DMS53 (cell line): Measurements from ENCODE around the gene MEIS1.

ENCODE experiments used
- DNase-seq: peaks from one replicate; lab custom pipeline; 2025; lab: John Stamatoyannopoulos, UW

Gene MEIS1

DNA sequence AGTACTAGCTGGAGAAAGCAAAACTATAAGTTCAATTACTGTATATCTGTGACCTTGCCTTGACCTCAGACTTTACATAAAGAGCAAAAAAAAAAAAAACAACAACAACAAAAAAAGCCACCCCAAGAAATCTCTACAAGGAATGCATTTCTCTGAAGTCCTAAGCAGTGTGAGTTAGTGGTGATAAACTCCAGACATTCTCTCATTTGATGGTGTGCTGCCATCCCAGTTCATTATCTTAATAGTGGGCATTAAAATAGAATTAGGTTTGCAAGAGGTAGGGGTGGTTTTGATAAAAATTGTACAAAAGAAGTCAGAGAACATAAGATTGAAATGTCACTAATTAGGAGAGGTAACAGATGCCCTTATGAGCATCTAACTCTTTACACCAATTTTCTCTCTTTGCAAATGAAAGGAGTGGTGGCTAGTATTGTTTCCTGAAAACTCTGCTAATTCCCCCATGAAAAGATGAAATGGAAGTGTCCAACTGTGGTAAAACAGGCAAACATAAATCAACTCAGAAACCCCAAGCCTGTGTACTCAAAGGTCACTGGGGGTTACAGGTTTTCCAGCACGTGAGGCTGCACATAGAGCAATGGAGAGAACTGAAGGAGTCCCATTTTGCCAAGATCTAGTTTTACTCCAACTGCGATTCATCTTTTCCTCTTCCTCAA lies 131.9 kb downstream of the MEIS1 start:
- no peak for DNase-seq

DNA sequence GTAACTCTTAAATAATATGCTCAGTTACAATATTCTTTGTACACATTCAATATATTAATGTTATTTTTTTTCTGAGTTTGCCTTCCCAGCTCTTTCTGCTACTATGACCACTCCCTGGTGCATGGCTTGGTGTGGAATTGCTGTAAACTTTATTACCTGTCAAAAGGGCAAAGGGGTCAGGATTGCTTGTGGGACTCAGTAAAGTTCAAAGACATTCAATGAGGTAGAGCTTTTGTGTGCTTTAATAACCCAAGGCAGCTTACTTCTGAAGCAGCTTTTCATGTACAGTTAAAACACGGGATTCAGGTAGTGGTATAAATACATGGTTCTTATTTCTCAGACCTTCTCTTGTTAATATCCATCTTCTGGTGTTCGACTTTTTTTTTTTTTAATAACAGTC lies 132.8 kb downstream of the MEIS1 start:
- DNase-seq: no peak

DNA sequence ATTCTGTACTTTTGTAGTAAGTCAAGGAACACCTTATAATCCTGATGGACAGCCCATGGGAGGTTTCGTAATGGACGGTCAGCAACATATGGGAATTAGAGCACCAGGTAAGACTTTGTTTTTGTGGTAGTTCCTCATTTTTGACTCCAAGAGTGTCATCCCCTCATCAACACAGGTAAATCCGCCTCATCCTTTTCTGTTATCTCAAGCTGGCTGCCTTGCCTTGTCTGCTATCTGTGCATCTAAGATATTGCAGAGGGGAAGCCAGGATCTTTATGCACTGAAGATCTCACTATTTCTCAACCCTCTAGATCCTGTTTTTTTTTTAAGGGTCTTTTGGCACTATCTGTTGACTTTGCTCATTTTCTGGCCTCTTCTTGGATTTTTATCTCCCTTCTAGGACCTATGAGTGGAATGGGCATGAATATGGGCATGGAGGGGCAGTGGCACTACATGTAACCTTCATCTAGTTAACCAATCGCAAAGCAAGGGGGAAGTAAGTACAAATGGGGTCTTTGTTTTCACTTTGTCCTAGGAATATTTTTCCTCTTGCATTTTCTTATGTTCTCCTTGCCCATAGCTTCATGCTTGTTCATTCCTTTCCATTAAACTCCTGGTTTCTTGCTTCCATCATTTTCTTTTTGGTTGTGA lies 133.8 kb downstream of the MEIS1 start:
- DNase-seq: no peak

DNA sequence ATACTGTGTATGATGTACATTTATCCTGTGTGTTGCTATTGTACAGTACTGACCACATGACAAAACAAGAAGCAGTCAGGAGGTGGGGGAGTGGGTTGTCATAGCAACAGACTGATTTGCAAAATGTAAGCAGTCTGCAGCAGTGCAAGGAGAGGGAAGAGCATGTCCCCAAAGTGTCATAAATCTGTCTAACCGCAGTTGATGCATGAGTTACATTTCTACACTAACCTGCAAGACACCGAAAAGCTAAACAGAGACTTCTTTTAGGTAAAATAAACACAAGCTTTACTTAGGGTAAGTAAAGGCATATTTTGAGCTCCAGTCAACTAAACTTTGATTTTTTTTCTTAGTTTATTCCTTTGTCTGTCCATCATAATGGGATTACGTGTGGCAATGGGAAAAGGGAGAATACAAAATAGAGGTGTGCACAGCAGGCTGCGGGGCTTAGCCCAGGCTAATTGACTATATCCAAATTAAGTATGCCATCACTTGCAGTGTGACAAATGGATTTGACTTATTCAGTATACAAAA lies 134.5 kb downstream of the MEIS1 start:
- peak; percentile 40 for DNase-seq

DNA sequence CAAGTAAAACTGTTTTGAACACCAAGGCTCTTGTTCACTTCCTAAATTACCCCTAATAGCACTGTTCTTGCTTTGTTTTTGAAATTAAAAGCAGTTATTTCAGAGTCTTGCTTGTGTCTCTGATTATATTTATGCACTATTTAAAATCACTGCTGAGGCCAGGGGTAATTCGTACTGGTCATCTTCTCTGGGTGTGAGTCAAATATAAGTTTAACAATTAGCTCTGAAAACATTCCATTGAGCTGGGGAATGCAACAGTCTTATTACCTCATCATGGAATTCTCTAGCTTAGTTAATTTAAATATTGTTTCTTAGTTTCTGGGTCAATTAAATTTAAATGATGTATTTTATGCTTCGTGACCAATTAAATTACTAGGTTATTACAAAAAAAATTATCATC lies 135.0 kb downstream of the MEIS1 start:
- no peak for DNase-seq

DNA sequence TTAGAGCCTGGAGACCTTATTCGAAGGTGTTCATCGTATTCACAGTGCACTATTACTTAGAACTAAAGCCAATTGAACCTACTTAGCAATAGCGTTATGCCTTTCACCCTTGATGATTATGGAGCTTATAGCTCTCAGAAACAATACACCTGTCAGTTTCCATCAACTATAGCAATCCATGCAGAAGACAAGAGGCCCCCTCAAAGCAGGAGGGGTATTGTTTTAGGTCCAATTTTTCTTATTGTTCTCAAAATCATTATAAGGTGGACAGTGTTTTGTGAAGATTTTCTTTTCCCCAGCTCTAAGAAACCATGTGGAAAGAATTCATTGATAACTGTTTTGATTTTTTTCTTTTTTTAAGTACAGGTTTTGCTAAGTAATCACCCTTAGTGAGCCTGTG lies 135.5 kb downstream of the MEIS1 start:
- DNase-seq: no peak

DNA sequence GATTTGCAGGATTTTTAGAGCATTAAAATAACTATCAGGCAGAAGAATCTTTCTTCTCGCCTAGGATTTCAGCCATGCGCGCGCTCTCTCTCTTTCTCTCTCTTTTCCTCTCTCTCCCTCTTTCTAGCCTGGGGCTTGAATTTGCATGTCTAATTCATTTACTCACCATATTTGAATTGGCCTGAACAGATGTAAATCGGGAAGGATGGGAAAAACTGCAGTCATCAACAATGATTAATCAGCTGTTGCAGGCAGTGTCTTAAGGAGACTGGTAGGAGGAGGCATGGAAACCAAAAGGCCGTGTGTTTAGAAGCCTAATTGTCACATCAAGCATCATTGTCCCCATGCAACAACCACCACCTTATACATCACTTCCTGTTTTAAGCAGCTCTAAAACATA lies 137.0 kb downstream of the MEIS1 start:
- DNase-seq: no peak

DNA sequence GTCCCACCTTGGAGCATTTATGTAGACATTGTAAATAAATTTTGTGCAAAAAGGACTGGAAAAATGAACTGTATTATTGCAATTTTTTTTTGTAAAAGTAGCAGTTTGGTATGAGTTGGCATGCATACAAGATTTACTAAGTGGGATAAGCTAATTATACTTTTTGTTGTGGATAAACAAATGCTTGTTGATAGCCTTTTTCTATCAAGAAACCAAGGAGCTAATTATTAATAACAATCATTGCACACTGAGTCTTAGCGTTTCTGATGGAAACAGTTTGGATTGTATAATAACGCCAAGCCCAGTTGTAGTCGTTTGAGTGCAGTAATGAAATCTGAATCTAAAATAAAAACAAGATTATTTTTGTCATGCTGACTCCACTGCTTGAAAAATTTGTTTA lies 137.5 kb downstream of the MEIS1 start:
- no peak for DNase-seq

DNA sequence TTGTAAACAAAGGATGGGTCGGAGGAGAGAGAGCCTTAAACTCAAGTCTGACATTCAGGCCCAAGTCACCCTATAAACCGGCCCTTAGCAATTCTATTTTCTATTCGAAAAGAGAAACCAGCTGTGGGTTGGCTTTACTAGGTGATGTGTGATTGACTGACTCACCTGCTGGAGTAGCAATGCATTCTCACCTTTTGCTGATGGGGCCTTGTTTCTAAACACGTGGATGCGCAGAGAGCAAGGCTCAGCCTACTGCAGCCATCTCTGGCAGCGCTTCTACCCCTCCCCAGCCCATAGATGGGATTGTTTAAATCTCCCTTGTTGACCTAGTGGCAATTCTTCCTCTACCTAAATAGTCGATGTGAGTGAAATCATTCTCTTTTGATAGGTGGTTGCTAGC lies 138.5 kb downstream of the MEIS1 start:
- DNase-seq: peak; percentile 93

DNA sequence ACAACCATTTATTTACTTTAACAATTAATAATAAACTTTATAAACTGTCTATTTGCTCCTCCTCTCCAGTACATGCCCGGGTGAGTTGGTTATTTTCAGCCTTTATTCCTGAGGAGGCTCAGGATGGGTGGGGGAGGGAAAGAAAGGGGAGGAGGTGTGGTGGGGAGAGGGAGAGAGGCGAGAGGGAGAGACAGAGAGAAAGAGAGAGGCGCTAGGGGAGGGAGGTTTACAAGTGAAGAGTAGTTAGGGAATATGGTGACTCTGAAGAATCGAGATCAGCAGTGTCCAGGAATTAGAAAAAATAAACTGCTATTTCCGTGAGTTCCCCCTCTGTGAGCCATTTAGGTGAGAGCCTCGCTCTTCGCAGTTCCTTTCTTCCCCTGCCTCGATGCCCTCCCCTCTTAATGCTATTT lies 138.9 kb downstream of the MEIS1 start:
- DNase-seq: peak; percentile 86

DNA sequence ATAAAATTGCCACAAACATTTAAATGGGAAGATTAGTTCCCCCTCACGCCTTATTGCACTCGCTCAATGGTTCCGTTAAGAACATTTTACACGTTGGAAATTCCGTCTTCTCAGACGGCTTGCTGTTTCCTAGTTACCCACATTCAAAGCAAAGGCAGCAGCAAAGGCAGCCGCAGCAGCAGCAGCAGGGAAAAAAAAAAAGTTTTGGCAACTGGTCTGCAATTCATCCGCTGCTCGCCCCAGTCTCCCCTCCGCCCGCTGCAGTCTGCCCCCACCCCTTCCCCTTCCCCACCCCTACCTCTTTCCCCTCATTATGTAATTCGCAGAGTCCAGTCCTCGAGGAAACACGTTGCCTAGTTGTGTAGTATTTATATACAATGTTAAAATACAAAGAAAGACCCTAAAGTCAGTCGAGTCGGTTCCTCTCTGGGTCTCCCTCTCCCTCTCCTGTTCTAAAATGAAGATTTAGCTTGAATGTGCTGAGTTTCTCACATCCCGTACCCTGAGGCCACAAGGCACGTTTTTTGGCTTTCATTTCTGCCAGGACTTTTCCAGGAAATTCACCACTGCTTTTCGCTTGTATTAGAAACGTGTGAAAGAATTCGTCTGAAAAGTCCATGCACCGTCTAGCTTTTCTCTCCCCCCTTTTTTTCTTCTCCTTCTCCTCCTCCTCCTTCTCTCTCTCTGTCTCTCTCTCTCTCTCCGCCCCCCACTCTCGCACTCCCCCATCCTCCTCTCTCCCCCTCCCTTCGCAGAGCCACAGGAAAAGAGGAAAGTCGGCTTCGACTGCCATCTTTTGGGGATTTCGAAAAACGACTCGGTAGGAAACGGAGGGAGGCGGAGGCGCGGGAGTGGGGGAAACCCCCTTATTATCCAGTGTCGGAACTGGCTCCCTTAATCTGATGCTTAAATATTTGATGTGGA lies 140.0 kb downstream of the MEIS1 start:
- peak; percentile 86 for DNase-seq

DNA sequence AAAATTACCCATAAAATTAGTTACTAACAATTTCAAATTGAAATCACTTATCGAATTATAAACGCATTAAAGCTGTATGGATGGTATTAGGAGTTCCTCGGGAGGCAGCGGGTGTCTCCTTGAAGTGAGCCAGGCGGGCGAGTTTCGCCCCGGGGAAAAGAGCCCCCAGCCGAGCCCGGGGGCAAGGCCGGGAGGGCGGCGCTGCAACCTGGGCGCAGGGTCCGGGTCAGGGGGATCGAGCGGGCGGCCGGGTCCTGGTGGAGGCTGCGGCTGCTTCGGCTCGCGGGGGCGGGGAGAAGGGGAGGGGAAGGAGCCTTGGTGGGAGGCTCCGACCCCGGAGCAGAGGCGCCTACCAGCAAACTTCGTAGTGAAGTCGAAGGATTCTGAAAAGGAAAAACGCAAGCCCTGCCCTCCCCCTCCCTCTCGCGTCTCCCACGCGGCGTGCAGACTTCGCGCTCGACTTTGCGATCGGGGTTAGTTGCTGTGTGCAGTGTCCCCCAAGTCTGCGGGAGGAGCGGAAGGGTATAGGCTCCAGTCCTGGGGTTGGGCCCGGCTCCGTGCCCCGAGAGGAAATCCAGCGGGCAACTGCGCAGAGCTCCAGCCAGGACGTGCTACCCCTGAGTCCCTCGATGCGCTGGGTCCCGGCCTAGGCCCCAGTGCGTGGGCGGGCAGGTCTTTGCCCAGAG lies 140.8 kb downstream of the MEIS1 start:
- DNase-seq: peak; percentile 58

DNA sequence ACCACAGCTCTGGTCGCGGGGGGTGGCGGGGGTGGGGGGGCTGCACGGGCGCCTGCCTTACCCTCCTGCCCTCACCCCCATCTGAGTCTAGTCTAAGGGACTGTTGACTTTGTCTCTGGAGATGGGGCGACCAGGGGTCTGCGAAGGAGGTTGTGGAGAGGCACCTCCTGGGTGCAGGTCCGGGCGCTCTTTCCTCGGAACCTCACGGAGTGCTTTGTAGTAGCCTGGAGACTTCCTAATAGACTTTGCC lies 141.3 kb downstream of the MEIS1 start:
- DNase-seq: peak; percentile 58

DNA sequence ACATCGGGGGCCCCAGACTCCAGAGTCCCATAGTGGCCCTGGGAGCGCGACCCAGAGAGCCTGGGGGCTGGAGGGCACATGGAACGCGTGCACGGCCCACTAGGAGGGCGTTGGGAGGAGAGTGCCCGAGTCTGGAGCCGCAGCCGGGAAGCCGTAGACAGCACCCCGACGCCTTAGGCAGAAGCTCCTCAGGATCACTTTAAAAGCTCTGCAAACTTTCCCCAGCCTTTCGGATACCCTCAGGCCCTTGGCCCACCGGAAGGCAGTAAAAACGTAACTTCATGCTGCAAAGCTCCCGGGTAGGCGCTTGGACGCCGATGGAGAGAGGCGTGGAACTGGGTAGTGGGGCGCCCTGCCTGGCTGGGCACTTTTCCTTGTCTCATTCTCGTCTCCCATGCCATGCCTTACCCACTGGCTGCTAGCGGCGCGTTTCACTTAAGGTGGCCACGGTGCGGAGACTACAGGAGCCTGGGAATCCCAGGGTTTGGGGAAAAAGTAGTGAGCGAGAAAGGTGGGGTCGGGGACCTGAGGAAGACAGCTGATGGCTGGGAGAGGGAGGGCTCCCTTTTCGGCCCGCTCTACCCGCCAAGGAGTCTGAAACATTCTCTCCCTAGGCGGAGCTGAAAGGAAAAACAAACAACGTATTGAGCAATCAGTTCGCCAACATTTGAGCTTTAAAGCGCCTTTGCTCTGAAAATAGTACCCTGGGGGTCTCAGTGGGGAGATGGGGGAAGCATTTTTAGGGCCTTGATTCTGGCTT lies 141.8 kb downstream of the MEIS1 start:
- peak; percentile 65 for DNase-seq

DNA sequence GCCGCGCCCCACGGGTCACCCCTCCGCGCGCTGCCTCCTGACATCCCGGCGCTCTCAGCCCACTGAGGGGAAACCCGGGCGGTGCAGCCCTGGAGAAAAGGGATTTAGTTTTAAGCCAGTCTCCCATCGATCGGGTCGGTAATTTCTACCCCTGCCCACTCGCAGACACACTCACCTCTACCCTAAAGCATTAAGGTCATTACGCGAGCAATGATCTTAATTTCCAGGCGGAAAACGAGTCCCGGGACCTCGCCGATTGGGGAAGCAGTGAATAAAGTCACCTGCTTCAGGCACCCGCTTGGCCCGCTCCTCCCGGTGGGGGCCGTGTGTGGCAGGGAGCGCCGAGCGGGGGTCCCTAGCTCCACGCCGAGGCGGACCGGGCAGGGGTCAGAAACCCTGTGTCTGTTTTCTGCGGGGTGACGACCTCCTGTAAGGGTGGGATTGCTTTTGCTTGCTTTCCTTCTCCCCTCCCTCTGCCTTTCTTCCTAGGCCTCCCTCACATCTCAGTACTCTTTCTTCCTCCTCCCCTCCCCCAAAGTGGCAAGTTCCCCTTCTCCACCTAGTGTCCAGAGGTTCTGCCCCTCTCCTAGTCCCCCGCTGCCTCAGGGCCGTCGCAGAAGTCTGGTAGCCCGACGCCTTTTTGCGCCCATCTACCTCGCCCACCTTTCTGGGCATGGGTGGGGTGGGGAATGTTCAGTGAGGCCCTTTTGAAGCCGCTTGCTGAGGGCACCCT lies 142.6 kb downstream of the MEIS1 start:
- DNase-seq: peak; percentile 58

DNA sequence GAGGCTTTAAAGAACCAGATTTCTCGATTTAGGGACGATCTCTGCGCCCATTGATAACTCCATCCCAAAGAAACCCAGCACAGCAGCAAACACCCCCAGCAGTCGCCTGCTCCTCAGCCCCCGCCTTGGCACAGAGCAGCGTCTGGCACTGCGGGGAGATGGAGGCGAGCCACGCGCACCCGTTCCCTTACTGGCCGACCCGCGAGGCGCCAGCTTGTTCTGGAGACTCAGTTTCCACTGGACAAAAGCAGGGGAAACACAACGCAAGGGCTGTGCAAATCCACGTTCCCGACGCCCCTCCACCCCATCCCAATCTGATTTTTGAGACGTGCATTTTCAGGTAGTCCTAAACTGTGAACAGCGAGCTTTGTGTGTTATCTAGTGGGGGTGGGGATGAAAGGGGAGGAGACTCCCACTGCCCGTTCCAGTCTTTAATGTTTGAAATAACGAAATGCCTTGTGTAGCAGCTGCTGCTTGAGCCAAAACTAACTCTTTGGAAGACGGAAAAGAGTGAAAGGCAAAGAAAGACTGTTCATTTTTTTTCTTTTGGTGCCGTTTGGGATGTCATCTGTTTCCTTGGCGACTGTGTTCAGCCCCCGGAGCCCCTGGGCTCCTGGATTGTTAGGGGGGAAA lies 143.2 kb downstream of the MEIS1 start:
- peak; percentile 43 for DNase-seq

DNA sequence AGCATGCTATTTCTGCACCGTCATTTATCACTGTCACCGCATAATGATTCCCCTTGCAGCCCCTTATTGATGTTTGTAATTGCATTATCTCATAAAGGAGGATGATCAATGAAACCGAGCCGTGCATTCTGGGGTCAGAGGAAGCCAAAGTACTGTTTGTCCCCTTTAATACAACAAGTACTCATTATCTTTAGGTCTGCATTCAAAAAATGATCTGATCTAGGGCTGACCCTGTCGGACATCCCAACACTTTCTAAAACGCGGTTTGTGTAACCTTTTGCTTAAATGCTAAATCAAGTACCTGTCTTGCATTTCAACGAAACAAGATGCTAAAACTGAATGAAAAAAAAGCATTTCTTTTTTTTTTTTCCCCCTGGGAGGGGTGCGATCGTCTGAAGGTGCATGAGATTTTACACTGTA lies 143.8 kb downstream of the MEIS1 start:
- DNase-seq: peak; percentile 29

DNA sequence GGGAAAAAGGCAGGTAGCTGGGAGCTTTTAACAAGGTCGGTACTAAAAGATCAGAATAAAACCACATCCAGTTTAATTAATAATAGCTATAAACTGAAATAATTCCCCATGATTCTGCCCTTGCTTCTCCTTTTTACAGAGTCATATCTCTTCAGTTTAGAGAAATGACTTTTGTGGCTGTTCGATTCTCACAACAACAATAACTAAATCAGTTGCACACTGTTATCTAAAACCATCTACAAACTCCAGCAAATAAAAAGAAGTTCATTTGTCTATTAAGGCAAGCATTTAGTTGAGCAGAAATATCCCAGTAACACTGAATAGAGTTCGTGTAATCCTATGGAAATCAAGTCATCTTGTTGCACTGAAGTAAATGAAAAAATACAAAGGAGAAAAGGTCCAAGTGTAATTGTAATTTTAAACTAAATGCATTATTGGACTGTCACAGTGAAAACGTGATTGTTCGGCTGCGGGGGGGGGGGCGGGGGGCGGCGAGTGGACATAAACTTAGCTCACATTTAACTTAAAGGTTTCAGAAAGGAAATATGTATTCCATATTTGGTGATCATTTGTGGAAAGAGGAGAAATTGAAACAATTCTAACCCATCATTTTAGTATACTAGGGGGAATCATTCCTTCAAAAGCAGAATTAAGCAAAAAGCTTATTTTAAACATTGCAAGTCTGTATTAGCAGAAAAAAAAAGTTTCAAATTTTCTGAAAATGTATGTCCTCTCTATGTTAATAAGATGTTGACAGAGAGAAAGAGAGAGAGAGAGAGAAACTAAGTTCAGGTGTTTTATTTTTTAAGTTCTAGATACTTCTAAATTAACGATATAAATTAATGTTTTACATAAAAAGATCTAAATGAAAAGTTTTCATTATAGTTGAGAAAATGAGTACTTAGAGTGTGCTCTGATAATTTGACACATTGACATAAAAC lies 144.5 kb downstream of the MEIS1 start:
- DNase-seq: no peak
